ENCODE measurements around the gene RNF157. TPM values are rescaled to one million over a fixed set of nuclear protein-coding genes. Genes with fewer than 3 reads are reported as not detected.

The RNF157 gene
- total and polyA plus RNA-seq, 9 of the 15 experiments (the other 6 are each of a cell fraction or from before 2014, with no cell fraction given), result 8.1 to 31.7 (median 20.8) TPM

DNA sequence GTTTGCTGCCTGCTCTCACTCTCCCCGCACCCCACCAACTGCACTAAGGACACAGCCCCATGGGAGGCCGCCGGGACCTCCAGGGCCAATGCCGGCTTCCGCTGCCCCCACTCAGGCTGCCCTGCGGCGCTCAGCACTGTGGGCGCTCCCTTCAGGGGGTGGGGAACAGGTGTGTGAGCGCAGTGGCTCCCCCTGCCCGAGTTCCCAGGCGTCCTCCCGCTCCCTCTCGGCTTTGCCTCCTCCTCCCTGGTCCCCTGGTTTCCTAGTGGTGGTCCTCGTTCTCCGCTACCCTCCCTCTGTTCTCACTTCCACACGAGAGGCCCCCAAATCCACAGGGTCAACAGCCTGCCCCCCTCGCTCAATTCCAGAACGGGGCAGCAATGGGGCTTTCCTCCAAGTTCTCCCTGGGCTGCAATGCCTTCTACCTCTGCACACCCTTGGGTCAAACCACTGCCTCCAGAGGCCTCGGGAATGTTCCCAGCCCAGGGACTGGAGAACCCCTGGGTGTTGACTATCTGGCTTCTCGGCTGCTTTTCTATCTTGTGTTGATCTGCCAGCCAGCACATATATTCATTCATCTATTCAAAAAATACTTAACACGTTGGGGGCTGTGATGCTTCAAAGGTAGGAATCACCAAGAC is 109.1 kb downstream of the RNF157 start:
- Histone ChIP-seq H2AFZ (ENCODE audit: low read depth, low read length) (no peak overlapping the region), H3K27me3 (ENCODE audit: control insufficient read depth in 2 of 2, insufficient read depth in 2 of 2, low read length in 2 of 2) (peaks cover 34 to 54% of the 10 kb centered on the region in 2 experiments; a peak in 4 of 5 replicates), H3K4me2 (ENCODE audit: insufficient read depth, low read length) (no peak overlapping the region), H3K9me3 (replicated peaks; ENCODE audit: control insufficient read depth, insufficient read depth, low read depth, low read length) (no peaks in the 10 kb centered on the region), H3K27ac (ENCODE audit: extremely low read depth, low read depth, low read length) (no peak overlapping the region), H4K20me1 (replicated peaks; ENCODE audit: control insufficient read depth, insufficient read depth, low read length) (no peaks in the 10 kb centered on the region), H3K9me1 (ENCODE audit: control insufficient read depth, insufficient read depth, low read length) (no peaks in the 10 kb centered on the region), H3K36me3 (ENCODE audit: control insufficient read depth, insufficient read depth, low read length) (no peaks in the 10 kb centered on the region), H3K4me1 (replicated peaks in 1 of 2; ENCODE audit: control insufficient read depth in 2 of 2, insufficient read depth in 2 of 2, low read length in 2 of 2) (peaks cover 0 to 34% of the 10 kb centered on the region in 2 experiments; a peak in 2 of 5 replicates), H3K4me3 (no peak overlapping the region), H3K79me2 (ENCODE audit: control insufficient read depth, insufficient read depth, low read length) (no peaks in the 10 kb centered on the region), H3K9ac (ENCODE audit: insufficient read depth in 1 of 2, low read depth in 2 of 2, low read length in 2 of 2) (no peak overlapping the region)
- 8% methylated on average over 16 of the region's 21 CpGs for WGBS (ENCODE audit: insufficient coverage, low coverage, missing lambda C conversion rate)
- no peak for DNase-seq (ENCODE audit: extremely low read depth in 1 of 4, low spot score in 3 of 4)
- POLR2A ChIA-PET, result interaction anchor here (0.6 to 1.9 kb wide), 5 partner anchors 49 to 149 kb away, joined by 3 to 6 read pairs (median 5); no protein-coding TSS in a partner anchor
- no TSS peak for BruUV-seq (replicated peaks)
- CTCF ChIA-PET (ENCODE audit: low intra/inter-chr PET ratio), result interaction anchor here (0.5 kb wide), 1 partner anchor 101 kb away, joined by 3 read pairs; no protein-coding TSS in a partner anchor
- in situ Hi-C loops (cut with MboI) (no loop called here), intact Hi-C loops (cut with micrococcal nuclease) (no loop called here)
- FAIRE-seq, result no peak
- no peak for TF ChIP-seq NR2C2 (CRISPR knock-in tag; IDR thresholded peaks at IDR 0.05)
- TF ChIP-seq NR2C2 (tag; IDR thresholded peaks at IDR 0.05), result no peak
- no peak for TF ChIP-seq CTBP1 (IDR thresholded peaks at IDR 0.05; ENCODE audit: borderline replicate concordance)
- no peak for TF ChIP-seq MYBL2 (IDR thresholded peaks at IDR 0.05; ENCODE audit: low read depth)
- no peak for TF ChIP-seq MYBL2 (CRISPR knock-in tag; IDR thresholded peaks at IDR 0.05; ENCODE audit: borderline replicate concordance)
- TF ChIP-seq KDM5B (IDR thresholded peaks at IDR 0.05; ENCODE audit: insufficient replicate concordance, low read depth, low read length), result no peak
- TF ChIP-seq SIRT6 (IDR thresholded peaks at IDR 0.05; ENCODE audit: low read depth, low read length), result no peak
- TF ChIP-seq HDAC3 (IDR thresholded peaks at IDR 0.05; ENCODE audit: borderline replicate concordance, partially characterized antibody), result no peak
- TF ChIP-seq, protein P1, sequence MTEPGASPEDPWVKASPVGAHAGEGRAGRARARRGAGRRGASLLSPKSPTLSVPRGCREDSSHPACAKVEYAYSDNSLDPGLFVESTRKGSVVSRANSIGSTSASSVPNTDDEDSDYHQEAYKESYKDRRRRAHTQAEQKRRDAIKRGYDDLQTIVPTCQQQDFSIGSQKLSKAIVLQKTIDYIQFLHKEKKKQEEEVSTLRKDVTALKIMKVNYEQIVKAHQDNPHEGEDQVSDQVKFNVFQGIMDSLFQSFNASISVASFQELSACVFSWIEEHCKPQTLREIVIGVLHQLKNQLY (CRISPR knock-in tag; conservative IDR thresholded peaks at IDR 0.05), result no peak
- no peak for TF ChIP-seq ELF2 (CRISPR knock-in tag; IDR thresholded peaks at IDR 0.05)
- TF ChIP-seq KLF16 (IDR thresholded peaks at IDR 0.05), result no peak
- no peak for TF ChIP-seq SMARCC2 (IDR thresholded peaks at IDR 0.05; ENCODE audit: low read depth)
- no peak for TF ChIP-seq ZNF217 (CRISPR knock-in tag; IDR thresholded peaks at IDR 0.05)
- no peak; the same call in 2 of the 3 replicates for ATAC-seq
